Activated T-helper 1 cell treated with anti-CD3 and anti-CD28 coated beads, Interleukin-2, amount 50 U/mL, for 16 hours (primary cell): ENCODE data around the gene GSDME.

Experiments used
- DNase-seq, 2 donors: peaks; one replicate each; pipeline ENCODE4 v3.0.0-alpha.2; 2020; ENCODE audit warnings: low read depth in 1 of 2, low spot score in 1 of 2

Gene GSDME

GRCh38 chr7:24723178-24723530 is 34.1 kb downstream of the GSDME start:
- DNase-seq = no peak

- no peak for DNase-seq
These were observed 34.7 kb downstream of the GSDME start for GRCh38 chr7:24722386-24723177.

- no peak for DNase-seq
These were observed 35.7 kb downstream of the GSDME start for GRCh38 chr7:24721481-24722001.

- no peak for DNase-seq
These were observed 37.0 kb downstream of the GSDME start for GRCh38 chr7:24720283-24720682.

- no peak for DNase-seq
These were observed 38.2 kb downstream of the GSDME start for GRCh38 chr7:24718977-24719491.

GRCh38 chr7:24718431-24718831 is 38.8 kb downstream of the GSDME start:
- no peak for DNase-seq

GRCh38 chr7:24717694-24718320 is 39.5 kb downstream of the GSDME start:
- DNase-seq = no peak

GRCh38 chr7:24717247-24717622 is 40.0 kb downstream of the GSDME start:
- DNase-seq = no peak

- no peak for DNase-seq
These were observed 40.6 kb downstream of the GSDME start for GRCh38 chr7:24716480-24717246.

GRCh38 chr7:24715661-24716479 is 41.4 kb downstream of the GSDME start:
- no peak for DNase-seq

GRCh38 chr7:24715171-24715570 is 42.1 kb downstream of the GSDME start:
- DNase-seq = no peak

GRCh38 chr7:24714676-24715010 is 42.6 kb downstream of the GSDME start:
- no peak for DNase-seq

- no peak for DNase-seq
These were observed 43.2 kb downstream of the GSDME start for GRCh38 chr7:24713850-24714675.

- no peak for DNase-seq
These were observed 44.0 kb downstream of the GSDME start for GRCh38 chr7:24713039-24713793.

- DNase-seq = no peak
These were observed 47.5 kb downstream of the GSDME start for GRCh38 chr7:24709585-24710360.

- DNase-seq = no peak
These were observed 48.2 kb downstream of the GSDME start for GRCh38 chr7:24709051-24709450.

GRCh38 chr7:24707988-24708615 is 49.2 kb downstream of the GSDME start:
- DNase-seq = no peak
